Mucosa of rectum (tissue), 2 donors: Measurements from ENCODE around the gene JMJD1C.

ENCODE experiments used
- H3K27ac ChIP-seq, 2 donors: one replicate each; pipeline ENCODE4 v1.7.0; 2013; ENCODE audit warnings: inconsistent platforms in 2 of 2, low read depth in 2 of 2, low read length in 2 of 2
- H3K27me3 ChIP-seq, 2 donors: one replicate each; pipeline ENCODE4 v1.7.0; 2013; ENCODE audit warnings: low read length in 2 of 2; ENCODE audit not compliant: control insufficient read depth in 2 of 2, insufficient read depth in 2 of 2
- H3K36me3 ChIP-seq, 2 donors: one replicate each; pipeline ENCODE4 v1.7.0; 2013; ENCODE audit warnings: low read length in 2 of 2; ENCODE audit not compliant: control insufficient read depth in 2 of 2, insufficient read depth in 2 of 2
- H3K4me1 ChIP-seq, 2 donors: one replicate each; pipeline ENCODE4 v1.7.0; 2013; ENCODE audit warnings: low read length in 2 of 2, mild to moderate bottlenecking in 1 of 2; ENCODE audit not compliant: control insufficient read depth in 2 of 2, insufficient read depth in 2 of 2
- H3K4me3 ChIP-seq, 2 donors: one replicate each; pipeline ENCODE4 v1.7.0; 2013; ENCODE audit warnings: low read length in 2 of 2
- H3K9ac ChIP-seq, 2 donors: one replicate each; pipeline ENCODE4 v1.7.0; 2013; ENCODE audit warnings: low read length in 2 of 2, low read depth in 1 of 2, mild to moderate bottlenecking in 1 of 2
- H3K9me3 ChIP-seq, 2 donors: one replicate each; pipeline ENCODE4 v1.7.0; 2013; ENCODE audit warnings: low read length in 2 of 2; ENCODE audit not compliant: control insufficient read depth in 2 of 2
- donor health status: healthy.
- donor health status: Normal muscosa, but diverticular disease.

Gene JMJD1C

DNA sequence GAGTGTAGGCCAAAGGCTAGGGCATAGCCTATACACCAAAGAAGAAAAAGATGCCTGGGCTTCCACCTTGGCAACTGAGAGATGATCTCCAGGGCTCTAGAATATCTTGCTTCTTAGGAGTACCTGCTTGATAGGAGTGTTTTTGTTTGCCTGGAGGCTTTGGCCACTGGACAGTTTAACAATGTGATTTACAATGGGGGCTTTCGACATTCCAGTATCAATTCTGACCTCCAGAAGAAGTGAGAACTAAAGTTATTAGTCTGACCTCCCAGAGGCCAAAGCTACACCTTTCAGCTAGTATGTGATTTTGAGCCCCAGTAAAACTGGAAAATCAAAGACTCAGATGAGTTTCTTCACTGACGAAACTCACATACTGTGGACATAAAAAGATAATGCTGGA lies 96.1 kb downstream of the JMJD1C start:
- H3K4me3 ChIP-seq, result no peak overlapping the region
- H3K27me3 ChIP-seq, result no peaks in the 10 kb centered on the region
- H3K9me3 ChIP-seq, result no peaks in the 10 kb centered on the region
- H3K36me3 ChIP-seq, result no peaks in the 10 kb centered on the region
- H3K4me1 ChIP-seq, result no peaks in the 10 kb centered on the region
- no peak overlapping the region for H3K9ac ChIP-seq
- H3K27ac ChIP-seq, result no peak overlapping the region

DNA sequence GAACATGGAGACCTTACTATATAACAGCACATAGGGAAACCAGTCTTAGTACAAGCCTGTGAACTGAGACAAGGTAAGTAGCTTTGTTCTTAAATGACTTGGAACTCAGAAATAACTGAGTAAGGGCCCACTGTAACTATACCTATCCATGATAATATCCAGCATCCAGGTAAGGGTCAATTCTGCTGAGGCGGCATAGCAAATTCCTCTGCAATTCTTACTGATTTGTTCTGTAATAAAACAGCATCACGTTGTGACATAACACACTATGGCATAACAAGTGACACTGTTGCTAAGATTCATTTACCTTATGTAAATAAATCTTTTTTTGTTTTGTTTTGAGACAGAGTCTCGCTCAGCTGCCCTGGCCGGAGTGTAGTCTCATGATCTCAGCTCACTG lies 97.4 kb downstream of the JMJD1C start:
- H3K9ac ChIP-seq, result no peak overlapping the region
- no peaks in the 10 kb centered on the region for H3K27me3 ChIP-seq
- no peaks in the 10 kb centered on the region for H3K9me3 ChIP-seq
- no peak overlapping the region for H3K27ac ChIP-seq
- H3K4me1 ChIP-seq, result no peaks in the 10 kb centered on the region
- no peak overlapping the region for H3K4me3 ChIP-seq
- no peaks in the 10 kb centered on the region for H3K36me3 ChIP-seq

DNA sequence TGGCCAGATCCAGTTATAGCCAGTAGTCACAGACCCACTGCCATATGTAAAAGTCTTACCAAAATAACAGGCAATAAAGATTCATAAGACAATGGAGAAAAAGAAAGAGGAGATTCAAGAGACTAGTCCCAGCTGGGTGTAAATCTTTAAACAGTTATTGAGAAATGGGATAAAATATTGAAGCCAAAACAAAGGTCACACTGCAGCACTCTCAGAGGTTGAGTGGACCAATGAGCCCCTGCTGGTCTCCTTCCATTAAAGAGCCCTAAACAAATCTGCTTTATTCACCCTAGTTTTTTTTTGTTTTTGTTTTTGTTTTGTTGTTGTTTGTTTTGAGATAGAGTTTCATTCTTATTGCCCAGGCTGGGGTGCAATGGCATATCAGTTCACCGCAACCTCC lies 98.8 kb downstream of the JMJD1C start:
- Histone ChIP-seq H3K9me3 (no peaks in the 10 kb centered on the region), H3K4me3 (no peak overlapping the region), H3K36me3 (no peaks in the 10 kb centered on the region), H3K27me3 (no peaks in the 10 kb centered on the region), H3K27ac (no peak overlapping the region), H3K9ac (no peak overlapping the region), H3K4me1 (no peaks in the 10 kb centered on the region)

DNA sequence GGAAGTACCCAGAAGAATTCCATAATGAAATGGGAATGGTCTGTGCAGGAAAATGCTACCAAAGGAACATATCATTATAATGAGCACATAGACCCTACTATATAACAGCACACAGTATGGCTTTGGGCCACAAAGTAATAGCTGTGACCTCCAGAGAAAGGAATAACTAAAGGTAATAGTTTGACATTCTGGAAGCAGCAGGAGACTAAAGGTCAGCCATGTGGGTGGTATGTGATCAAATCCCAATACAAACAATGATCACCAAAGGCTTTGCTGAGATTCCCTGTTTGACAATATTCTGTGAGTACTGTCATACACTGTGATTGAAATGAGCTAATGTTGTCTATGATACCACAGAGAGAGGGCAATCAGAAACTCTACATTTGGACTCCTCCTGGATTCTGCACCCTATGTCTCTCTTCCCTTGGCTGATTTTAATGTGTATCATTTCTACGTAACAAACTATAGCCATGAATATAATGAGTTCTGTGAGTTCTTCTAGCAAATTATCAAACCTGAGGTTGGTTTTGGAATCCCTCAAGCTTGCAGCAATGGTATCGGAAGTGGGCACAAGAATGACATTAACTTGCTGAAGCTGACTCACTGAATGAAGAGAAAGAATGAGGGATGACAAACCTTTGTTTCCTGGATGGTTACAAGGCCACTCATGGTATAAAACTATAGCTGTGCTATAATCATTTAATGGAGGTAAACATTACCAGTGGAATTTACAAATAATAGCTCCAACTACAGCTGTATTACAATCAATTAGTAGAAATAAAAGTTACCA lies 99.6 kb downstream of the JMJD1C start:
- H3K4me1 ChIP-seq, result no peaks in the 10 kb centered on the region
- H3K27ac ChIP-seq, result no peak overlapping the region
- H3K9me3 ChIP-seq, result no peaks in the 10 kb centered on the region
- no peak overlapping the region for H3K4me3 ChIP-seq
- no peaks in the 10 kb centered on the region for H3K27me3 ChIP-seq
- H3K36me3 ChIP-seq, result no peaks in the 10 kb centered on the region
- H3K9ac ChIP-seq, result no peak overlapping the region

DNA sequence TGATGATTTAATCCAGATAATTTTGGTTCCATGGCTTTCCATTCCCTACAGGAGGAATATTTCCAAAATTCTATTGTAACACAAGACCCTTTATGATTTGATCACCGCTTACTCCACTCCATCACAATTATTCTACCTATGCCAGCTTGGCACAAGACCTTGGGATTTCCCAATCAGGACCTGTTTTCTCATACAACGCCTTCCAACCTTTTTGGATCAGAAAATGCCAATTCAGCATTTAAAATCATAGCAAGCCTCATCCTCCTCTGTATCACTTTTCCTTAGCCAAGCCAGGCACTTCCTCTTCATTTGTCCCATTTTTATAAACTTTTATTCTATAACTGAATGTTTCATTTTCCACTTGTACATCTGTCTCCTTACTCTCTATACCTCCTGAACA lies 100.9 kb downstream of the JMJD1C start:
- no peak overlapping the region for H3K27ac ChIP-seq
- H3K4me1 ChIP-seq, result no peaks in the 10 kb centered on the region
- no peaks in the 10 kb centered on the region for H3K27me3 ChIP-seq
- H3K9me3 ChIP-seq, result no peaks in the 10 kb centered on the region
- no peaks in the 10 kb centered on the region for H3K36me3 ChIP-seq
- H3K4me3 ChIP-seq, result no peak overlapping the region
- H3K9ac ChIP-seq, result no peak overlapping the region

DNA sequence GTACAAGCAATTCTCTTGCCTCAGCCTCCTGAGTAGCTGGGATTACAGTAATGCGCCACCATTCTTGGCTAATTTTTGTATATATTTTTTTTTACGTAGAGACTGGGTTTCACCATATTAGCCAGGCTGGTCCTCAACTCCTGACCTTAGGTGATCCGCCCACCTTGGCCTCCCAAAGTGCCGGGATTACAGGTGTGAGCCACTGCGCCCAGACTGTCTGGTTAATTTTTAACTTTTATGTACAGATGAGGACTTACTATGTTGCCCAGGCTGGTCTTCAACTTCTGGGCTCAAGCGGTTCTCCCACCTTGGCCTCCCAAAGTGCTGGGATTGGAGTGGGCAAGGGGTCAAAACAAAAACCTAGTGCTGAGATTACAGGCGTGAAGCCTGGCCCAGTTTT lies 101.8 kb downstream of the JMJD1C start:
- Histone ChIP-seq H3K27me3 (no peaks in the 10 kb centered on the region), H3K4me3 (no peak overlapping the region), H3K9me3 (no peaks in the 10 kb centered on the region), H3K9ac (no peak overlapping the region), H3K36me3 (no peaks in the 10 kb centered on the region), H3K4me1 (no peaks in the 10 kb centered on the region), H3K27ac (no peak overlapping the region)

DNA sequence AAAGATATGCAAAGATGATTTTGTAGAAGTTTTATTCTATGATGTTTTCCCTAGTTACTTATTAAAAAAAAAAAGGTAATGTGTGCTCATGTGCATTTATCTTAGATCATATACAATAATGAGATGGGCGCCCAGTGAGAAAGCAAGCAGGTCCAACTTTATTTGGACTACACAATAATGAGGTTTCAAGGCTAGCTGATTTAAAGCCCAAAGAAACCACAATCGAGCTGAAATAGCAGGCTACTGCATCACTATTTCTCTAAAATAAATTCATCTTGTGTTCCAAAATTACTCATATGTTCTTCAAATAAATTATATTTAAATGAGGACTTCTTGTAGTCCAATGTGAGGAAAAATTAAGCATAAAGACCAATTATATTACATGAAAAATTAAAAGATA lies 110.1 kb downstream of the JMJD1C start:
- Histone ChIP-seq H3K27me3 (no peaks in the 10 kb centered on the region), H3K4me3 (no peak overlapping the region), H3K4me1 (no peaks in the 10 kb centered on the region), H3K9ac (no peak overlapping the region), H3K36me3 (no peaks in the 10 kb centered on the region), H3K9me3 (no peaks in the 10 kb centered on the region), H3K27ac (no peak overlapping the region)

DNA sequence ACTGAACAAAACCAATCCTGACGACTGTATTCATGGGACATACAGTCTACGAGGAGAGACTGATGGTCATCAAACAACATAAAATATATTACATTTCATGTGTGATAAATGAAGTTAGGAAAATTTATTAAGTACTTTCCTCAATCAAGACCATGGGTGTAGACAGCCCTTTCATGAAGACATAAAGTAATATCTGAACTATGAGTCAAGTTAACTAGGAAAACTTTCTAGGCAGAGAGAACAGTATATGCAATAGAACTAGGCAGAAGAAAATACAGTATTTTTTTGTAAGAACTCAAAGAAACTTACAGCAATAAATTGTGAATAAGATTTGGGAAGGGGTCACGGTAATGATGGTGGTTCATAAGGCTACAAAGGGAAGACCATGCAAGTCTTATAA lies 112.8 kb downstream of the JMJD1C start:
- Histone ChIP-seq H3K36me3 (no peaks in the 10 kb centered on the region), H3K27me3 (no peaks in the 10 kb centered on the region), H3K9ac (no peak overlapping the region), H3K9me3 (no peaks in the 10 kb centered on the region), H3K4me1 (no peaks in the 10 kb centered on the region), H3K27ac (no peak overlapping the region), H3K4me3 (no peak overlapping the region)

DNA sequence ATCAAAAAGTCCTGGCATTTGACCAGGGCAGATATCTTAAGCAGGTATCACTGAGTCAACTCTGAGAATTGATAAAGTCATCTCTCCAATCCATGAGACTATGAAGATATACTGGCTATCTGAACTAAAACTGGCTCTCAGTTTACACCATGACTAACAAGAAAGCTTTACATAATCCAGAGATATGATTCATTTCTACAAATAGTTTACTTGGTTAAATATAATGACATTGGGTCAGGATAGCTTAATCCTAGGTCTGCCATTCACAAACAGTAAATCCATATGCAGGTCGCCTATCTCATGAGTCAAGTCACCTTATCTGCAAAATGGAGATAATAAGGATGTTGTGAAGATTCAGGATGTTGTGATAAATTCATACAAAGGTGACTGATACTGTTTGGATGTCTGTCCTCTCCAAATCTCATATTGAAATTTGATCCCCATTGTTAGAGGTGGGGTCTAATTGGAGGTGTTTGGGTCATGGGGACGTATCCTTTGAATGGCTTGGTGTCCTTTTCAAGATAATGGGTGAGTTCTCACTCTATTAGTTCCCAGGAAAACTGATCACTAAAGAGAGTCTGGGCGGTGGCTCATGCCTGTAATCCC lies 117.4 kb downstream of the JMJD1C start:
- Histone ChIP-seq H3K36me3 (no peaks in the 10 kb centered on the region), H3K9ac (no peak overlapping the region), H3K9me3 (no peaks in the 10 kb centered on the region), H3K4me1 (no peaks in the 10 kb centered on the region), H3K27ac (no peak overlapping the region), H3K27me3 (no peaks in the 10 kb centered on the region), H3K4me3 (no peak overlapping the region)

DNA sequence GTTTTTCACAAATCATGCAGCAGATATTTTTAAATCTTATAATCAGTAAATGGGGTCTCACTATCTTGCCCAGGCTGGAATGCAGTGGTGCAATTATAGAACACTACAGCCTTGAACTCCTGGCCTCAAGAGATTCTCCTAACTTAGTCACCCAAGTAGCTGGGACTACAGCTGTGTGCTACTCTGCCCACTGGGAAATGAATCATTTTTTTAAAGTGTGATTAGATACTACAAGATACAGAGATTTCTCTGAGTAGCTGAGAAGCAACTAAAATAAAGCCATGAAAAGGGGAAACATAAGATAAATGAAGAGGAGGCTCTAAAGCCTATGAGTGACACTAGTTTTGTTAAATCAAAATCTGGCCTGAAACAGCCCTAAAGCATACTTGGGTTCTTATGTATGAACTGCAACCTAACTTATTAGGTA lies 119.7 kb downstream of the JMJD1C start:
- H3K9ac ChIP-seq, result no peak overlapping the region

More for the DNA sequence above, 119.7 kb downstream of the JMJD1C start:
- no peaks in the 10 kb centered on the region for H3K36me3 ChIP-seq
- no peak overlapping the region for H3K4me3 ChIP-seq
- no peak overlapping the region for H3K27ac ChIP-seq
- no peaks in the 10 kb centered on the region for H3K4me1 ChIP-seq
- no peaks in the 10 kb centered on the region for H3K27me3 ChIP-seq
- H3K9me3 ChIP-seq, result no peaks in the 10 kb centered on the region
